GM12801 (cell line): ENCODE data around the gene SDK1.

ENCODE experiments used
- TF ChIP-seq, protein P1 (sequence below): IDR thresholded peaks from one replicate; pipeline ENCODE4 v1.5.1; 2011; ENCODE audit warnings: control low read depth; ENCODE audit not compliant: insufficient read length; ENCODE audit errors: extremely low read depth

SDK1 gene

GRCh38 chr7:4308205-4308590 lies 1007.1 kb downstream of the SDK1 start:
- TF ChIP-seq, protein P1, sequence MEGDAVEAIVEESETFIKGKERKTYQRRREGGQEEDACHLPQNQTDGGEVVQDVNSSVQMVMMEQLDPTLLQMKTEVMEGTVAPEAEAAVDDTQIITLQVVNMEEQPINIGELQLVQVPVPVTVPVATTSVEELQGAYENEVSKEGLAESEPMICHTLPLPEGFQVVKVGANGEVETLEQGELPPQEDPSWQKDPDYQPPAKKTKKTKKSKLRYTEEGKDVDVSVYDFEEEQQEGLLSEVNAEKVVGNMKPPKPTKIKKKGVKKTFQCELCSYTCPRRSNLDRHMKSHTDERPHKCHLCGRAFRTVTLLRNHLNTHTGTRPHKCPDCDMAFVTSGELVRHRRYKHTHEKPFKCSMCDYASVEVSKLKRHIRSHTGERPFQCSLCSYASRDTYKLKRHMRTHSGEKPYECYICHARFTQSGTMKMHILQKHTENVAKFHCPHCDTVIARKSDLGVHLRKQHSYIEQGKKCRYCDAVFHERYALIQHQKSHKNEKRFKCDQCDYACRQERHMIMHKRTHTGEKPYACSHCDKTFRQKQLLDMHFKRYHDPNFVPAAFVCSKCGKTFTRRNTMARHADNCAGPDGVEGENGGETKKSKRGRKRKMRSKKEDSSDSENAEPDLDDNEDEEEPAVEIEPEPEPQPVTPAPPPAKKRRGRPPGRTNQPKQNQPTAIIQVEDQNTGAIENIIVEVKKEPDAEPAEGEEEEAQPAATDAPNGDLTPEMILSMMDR = no peak
